CD4-positive, alpha-beta T cell treated with Interleukin-12 subunit alpha and Interleukin-12 subunit beta, for 1 hour (primary cell): ENCODE data around the gene EPHB1.

ENCODE experiments used
- DNase-seq: peaks from one replicate; pipeline ENCODE4 v3.0.0-alpha.2; 2020

The EPHB1 gene

GRCh38 chr3:135138776-135139175, 343.7 kb downstream of the EPHB1 start:
- no peak for DNase-seq

- DNase-seq = no peak
Measured at GRCh38 chr3:135140591-135140990, 345.5 kb downstream of the EPHB1 start.

GRCh38 chr3:135141160-135141559, 346.1 kb downstream of the EPHB1 start:
- no peak for DNase-seq

GRCh38 chr3:135141672-135142071, 346.6 kb downstream of the EPHB1 start:
- DNase-seq = no peak

DNA sequence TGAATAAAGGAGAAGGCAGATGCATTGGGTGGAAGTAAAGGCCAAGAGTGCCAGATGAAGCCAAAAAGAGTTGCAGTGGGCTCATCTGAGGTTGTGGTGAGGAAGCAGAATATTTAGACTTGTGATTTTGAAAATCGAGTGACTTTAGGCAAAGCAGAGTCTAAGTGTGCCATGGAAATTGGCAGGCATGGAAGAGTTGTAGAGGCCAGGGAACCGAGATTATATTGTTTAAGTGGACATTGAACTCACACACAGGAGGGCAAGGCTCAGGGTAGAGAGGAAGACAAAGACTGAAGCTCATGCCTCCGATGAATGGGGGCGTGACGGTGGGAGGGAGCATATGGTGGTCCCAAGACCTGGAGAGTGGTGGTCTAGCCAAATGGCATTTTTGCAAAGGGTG, 347.5 kb downstream of the EPHB1 start:
- no peak for DNase-seq

GRCh38 chr3:135143474-135143873, 348.4 kb downstream of the EPHB1 start:
- no peak for DNase-seq

DNA sequence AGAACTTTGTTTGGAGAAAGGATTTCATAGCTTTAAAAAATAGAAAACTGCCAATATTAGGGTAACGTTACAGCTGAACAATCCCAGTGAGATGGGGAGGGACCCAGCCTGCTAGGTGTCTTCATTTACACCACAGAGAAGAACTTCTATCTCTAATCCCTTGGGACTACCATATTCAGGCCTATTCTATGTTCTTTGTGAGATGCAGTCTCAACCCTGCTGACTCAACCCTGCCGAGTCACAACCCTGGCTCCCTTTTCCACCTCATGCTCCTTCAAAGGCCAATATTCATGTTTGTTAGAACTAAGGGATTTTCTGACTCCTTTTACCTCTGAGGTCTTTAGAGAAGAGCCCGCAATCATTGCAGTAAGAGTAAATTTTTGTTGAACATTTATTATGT, 350.5 kb downstream of the EPHB1 start:
- DNase-seq = no peak

GRCh38 chr3:135147657-135148056, 352.6 kb downstream of the EPHB1 start:
- no peak for DNase-seq

GRCh38 chr3:135148398-135149020, 353.4 kb downstream of the EPHB1 start:
- DNase-seq = no peak

- no peak for DNase-seq
Measured at GRCh38 chr3:135149707-135150681, 354.9 kb downstream of the EPHB1 start.

DNA sequence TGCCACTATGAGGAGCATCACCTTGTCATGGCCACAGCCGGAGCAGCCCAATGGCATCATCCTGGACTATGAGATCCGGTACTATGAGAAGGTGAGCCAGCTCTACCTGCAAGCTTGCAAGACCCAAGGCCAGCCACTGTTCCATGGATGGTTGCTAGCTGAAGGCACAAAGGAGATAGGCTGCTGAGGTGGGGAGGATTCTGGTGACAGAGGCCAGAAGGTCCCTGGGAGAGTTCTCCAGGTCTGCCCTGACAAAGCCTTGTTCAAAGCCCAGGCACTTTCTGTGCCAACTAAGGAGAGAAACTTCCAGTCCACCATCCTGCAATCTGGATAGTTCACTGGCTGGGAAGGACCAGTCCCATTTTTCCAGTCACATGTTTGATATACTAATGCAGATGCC, 359.1 kb downstream of the EPHB1 start:
- DNase-seq = no peak

GRCh38 chr3:135155228-135155627, 360.2 kb downstream of the EPHB1 start:
- DNase-seq = no peak

GRCh38 chr3:135155791-135156190, 360.7 kb downstream of the EPHB1 start:
- DNase-seq = no peak

DNA sequence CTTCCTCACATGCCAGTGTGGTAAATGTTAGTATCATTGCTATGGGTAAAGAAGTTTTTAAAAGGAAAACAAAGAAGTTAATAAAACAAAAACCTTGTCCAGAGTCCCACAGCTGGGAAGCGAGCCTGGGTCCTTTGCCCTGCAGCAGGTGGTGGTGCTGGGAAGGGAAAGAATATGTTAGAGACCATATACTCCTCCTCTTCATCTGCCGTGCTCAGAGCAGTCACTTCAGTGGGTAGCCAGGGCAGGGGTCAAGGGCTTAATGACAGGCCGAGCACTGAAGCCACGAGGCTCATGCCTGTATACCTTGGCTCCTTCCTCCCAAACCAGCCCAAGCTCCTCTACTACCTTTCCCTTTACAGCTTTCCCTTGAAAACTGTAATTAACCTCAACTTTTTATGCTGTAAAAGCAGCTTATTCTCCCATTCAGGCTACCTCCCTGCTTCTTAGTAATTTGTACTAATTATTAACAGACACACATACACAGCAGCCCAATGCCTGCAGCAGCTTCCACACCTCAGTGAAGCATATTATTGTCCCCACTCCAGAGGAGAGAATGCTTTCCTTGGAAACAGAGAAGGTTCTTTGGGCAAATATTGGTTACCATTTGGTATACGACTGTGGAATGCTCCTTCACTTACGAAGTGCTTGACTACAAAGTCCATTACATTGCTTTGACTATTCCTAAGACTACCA, 362.1 kb downstream of the EPHB1 start:
- no peak for DNase-seq

DNA sequence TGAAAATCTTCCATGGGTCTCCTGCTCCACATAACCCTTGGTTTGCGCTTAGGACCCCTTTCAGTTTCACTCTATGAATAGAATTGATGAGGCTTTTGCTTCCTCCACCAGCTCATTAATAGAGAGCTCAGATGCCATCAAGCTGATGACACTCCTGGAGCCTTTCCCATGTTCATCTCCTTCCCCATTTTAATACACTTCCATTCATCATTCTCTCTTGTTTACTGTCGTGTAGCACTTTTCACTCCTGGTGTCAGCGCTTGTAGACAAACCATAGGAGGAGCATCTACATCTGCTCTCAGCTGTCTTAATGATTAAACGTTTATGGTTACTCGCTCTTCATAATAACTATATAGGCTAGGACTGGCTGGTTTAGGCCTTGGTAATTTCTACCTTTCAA, 363.5 kb downstream of the EPHB1 start:
- no peak for DNase-seq

- no peak for DNase-seq
Measured at GRCh38 chr3:135159681-135160247, 364.7 kb downstream of the EPHB1 start.

GRCh38 chr3:135161425-135161824, 366.4 kb downstream of the EPHB1 start:
- no peak for DNase-seq

DNA sequence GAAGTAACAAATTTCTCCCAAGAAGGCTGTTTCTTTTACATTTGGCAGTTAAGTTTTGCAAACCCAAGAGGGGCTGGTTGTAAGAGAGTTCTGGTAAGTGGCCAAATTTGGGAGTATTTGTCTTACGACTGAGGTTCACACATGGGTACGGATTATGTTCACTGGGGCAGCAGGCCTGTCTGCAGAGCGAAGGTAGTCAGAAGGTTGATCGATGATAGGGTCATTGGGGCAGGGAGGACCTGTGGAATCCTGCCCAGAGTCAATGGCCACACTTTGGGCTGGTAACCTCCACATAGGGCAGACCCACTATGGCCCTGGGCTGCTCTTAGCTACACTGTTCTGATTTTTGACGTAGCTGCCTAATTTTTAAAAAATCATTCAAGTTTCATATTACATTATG, 368.6 kb downstream of the EPHB1 start:
- no peak for DNase-seq

DNA sequence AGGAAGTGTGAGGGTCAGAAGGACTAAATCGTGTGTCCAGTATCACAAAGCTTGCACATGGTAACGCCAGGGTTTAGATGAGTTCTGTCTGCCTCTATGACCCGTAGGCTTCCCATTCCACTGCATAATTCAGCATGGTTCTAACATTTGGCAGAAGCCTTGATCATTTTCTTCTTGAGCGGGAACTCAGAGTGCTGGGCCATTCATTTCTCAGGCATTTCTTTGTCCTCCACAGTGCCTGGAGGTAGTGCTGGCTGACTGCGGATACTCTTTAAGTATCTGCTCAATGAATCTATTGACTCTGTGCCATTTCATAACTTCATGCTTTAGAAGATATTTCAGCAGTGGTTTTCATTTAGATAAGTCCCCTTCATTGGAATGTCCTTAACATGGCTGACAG, 370.2 kb downstream of the EPHB1 start:
- DNase-seq = no peak

GRCh38 chr3:135166266-135166825, 371.3 kb downstream of the EPHB1 start:
- no peak for DNase-seq

- no peak for DNase-seq
Measured at GRCh38 chr3:135168822-135169221, 373.8 kb downstream of the EPHB1 start.

GRCh38 chr3:135169651-135170050, 374.6 kb downstream of the EPHB1 start:
- no peak for DNase-seq

GRCh38 chr3:135170732-135171131, 375.7 kb downstream of the EPHB1 start:
- DNase-seq = no peak
